Measurements from ENCODE around the gene SPDYE3.
"Not testable (repeated sequence)": the region's sequence is repeated elsewhere in the genome, so short reads cannot be mapped to it uniquely, and the experiment has no call there.

- TF ChIP-seq, protein P1, sequence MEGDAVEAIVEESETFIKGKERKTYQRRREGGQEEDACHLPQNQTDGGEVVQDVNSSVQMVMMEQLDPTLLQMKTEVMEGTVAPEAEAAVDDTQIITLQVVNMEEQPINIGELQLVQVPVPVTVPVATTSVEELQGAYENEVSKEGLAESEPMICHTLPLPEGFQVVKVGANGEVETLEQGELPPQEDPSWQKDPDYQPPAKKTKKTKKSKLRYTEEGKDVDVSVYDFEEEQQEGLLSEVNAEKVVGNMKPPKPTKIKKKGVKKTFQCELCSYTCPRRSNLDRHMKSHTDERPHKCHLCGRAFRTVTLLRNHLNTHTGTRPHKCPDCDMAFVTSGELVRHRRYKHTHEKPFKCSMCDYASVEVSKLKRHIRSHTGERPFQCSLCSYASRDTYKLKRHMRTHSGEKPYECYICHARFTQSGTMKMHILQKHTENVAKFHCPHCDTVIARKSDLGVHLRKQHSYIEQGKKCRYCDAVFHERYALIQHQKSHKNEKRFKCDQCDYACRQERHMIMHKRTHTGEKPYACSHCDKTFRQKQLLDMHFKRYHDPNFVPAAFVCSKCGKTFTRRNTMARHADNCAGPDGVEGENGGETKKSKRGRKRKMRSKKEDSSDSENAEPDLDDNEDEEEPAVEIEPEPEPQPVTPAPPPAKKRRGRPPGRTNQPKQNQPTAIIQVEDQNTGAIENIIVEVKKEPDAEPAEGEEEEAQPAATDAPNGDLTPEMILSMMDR (conservative IDR thresholded peaks at IDR 0.05; ENCODE audit: low read length) = not testable (repeated sequence)
- not testable (repeated sequence) for TF ChIP-seq EZH2phosphoT487 (IDR thresholded peaks at IDR 0.05; ENCODE audit: borderline replicate concordance)
Observed at GRCh38 chr7:100326914-100327313, 19.4 kb downstream of the SPDYE3 start.
